Activated T-cell treated with anti-CD3 and anti-CD28 coated beads for 48 hours (primary cell): ENCODE data around the gene CNTNAP5.

Source experiments
- DNase-seq: peaks from one replicate; pipeline ENCODE4 v3.0.0-alpha.2; 2020; ENCODE audit warnings: low read depth

CNTNAP5 gene

DNA sequence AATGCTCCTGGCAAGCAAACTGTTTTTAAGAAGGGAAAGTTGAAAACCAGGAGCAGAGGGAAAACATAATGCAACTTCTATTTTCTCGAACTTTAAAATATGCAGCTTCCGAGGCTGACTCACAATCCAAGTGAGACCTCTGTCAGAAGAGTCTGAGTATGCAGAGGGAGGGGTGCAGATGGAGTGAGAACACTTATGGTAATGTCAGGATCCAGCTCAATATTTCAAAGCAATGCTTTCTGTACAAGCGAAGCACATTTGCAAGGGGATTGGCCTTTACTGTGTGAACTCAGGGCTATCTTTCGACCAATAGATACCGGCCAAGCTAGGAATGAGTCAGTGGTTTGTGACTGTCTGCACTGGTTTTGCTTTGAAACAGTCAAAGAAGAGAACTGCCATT lies 242.7 kb downstream of the CNTNAP5 start:
- no peak for DNase-seq

GRCh38 chr2:124269348-124269747 lies 244.3 kb downstream of the CNTNAP5 start:
- no peak for DNase-seq

GRCh38 chr2:124272261-124272841 lies 247.3 kb downstream of the CNTNAP5 start:
- no peak for DNase-seq

- no peak for DNase-seq
These were observed 256.5 kb downstream of the CNTNAP5 start for GRCh38 chr2:124281541-124281940.

- no peak for DNase-seq
These were observed 258.0 kb downstream of the CNTNAP5 start for GRCh38 chr2:124283096-124283495.

- no peak for DNase-seq
These were observed 261.1 kb downstream of the CNTNAP5 start for GRCh38 chr2:124286089-124286783.

DNA sequence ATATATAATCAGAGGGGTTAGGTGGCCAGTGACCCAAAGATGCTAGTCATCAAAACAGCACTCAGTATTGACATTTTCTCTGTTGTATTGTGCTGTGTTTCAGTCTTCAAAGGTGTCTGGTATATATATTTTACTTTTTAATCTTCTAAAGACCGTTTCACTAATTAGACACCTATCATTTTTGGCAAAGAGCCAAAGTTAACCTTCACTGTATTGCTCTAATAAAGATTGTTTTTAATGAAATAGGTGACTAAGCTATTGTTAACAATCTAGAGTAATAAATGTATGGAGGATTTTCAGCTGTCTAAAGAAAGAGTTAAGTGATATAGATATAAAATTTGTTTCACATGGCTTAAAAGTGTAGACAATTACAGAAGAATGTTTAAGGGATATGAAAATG lies 264.0 kb downstream of the CNTNAP5 start:
- DNase-seq: no peak

- no peak for DNase-seq
These were observed 264.5 kb downstream of the CNTNAP5 start for GRCh38 chr2:124289615-124290014.

DNA sequence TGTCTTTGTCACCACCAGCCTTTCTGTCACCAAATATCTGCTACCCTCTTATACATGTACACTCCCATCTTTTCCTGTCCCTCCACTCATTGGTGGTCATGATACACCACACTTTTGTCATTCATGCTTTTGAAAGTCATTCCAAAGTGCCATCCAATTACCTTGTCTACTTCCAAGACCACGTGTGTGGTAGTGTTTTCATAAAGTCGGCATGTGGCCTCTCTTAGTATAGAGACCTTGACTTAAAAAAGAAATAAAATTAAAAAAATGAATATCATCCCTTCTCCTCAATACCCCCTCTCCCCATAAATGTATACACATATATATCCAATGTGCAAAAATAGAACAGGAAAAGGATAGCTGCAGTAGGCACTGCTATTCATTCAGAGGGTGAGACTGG lies 271.4 kb downstream of the CNTNAP5 start:
- DNase-seq: no peak

DNA sequence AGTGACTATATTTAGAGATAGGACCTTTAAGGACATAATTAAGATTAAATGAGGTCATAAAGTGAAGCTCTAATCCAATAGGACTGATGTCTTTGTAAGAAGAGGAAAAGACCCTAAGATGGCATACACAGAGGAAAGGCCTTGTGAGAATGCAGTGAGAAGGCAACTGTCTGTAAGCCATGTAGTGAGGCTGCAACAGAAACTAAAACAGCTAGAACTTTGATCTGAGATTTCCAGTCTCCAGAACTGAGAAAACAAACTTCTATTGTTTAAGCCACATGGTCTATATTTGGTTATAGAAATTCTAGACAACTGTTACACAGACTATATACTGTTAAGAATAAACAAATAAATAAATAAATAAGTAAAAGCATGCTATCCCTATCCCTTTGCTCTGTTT lies 276.8 kb downstream of the CNTNAP5 start:
- no peak for DNase-seq

DNA sequence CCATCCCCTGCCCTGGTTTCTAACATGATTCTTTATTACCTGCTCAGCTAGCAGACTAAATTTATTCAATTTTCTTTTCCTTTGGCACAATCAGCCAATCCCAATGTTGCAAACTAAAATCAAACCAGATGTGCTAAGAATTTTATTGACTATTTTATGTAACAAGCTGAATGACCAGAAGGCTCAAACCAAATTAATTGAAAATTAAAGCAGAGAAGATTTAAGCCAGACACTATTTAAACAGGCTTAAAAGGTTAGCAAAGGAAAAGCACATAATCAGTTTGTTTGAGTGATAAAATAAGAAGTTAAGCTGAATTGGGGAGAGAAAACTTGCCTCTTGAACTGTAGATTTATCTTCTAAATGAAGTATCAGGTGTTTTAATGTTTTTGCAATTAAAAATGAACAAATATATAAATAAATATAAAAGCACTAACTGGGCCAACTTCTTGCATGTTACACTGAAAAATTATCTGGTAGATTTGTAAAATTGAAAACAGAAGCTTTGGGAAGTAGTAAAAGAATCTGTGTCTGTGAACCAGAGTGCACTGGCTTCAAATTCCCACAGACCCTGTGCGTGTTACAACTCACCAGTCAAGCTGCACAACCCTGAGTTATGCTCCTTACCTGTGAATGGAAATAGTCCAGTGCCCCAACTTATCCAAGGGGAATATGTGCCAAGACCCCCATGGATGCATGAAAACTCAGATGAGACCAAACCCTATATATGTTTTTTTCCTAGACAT lies 283.4 kb downstream of the CNTNAP5 start:
- DNase-seq: no peak

GRCh38 chr2:124309563-124310138 lies 284.6 kb downstream of the CNTNAP5 start:
- DNase-seq: no peak

DNA sequence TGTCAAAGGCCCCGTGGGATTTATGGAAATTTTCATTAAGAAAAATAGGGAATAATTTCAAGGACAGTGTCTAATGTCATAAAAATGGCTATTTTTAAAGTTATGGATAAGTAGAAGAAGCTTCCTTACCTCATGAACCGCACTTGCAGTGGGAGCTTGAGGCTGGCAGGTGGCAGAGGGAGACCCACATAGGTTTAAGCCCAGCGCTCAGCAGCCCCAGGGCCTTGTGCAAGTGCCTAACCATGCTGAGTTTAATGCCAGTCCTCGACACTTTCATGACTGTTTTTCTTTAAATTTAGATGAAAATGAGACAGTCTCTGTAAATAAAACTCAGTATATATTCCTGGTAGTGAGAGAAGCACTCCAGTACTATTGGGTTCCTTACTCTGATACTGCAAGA lies 285.6 kb downstream of the CNTNAP5 start:
- DNase-seq: no peak

- DNase-seq: no peak
These were observed 289.0 kb downstream of the CNTNAP5 start for GRCh38 chr2:124314084-124314483.

DNA sequence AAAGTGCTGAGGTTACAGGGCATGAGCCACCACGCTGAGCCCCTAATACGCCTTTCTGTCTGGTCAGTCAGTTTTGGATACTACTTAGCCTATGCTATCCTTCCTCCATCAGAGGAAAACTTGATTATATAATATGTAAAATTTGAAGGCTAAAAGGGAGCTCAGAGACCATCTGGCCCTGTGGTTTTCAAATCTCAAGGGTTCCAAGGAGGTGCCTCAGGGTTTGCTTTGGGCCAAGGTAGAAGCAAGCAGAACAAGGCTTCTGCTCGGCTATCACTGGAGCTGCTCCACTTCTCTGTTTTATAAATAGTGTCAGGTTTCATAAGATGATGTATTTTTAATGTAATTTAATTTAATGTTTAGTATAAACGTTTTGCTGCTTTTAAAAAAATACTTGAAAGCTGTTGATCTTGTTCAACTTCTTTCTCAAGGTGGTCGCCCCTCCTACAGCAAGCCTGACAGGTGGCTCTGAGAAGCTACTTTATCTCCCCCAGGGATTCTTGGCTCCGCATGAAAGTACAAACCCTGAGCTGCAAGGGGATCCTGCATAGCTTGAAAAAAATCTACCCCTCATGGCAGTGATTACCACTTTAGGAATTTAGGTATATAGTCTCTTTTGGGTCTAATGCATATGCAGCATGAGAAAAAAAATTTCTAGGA lies 290.3 kb downstream of the CNTNAP5 start:
- DNase-seq: no peak

- DNase-seq: no peak
These were observed 291.0 kb downstream of the CNTNAP5 start for GRCh38 chr2:124316133-124316532.

DNA sequence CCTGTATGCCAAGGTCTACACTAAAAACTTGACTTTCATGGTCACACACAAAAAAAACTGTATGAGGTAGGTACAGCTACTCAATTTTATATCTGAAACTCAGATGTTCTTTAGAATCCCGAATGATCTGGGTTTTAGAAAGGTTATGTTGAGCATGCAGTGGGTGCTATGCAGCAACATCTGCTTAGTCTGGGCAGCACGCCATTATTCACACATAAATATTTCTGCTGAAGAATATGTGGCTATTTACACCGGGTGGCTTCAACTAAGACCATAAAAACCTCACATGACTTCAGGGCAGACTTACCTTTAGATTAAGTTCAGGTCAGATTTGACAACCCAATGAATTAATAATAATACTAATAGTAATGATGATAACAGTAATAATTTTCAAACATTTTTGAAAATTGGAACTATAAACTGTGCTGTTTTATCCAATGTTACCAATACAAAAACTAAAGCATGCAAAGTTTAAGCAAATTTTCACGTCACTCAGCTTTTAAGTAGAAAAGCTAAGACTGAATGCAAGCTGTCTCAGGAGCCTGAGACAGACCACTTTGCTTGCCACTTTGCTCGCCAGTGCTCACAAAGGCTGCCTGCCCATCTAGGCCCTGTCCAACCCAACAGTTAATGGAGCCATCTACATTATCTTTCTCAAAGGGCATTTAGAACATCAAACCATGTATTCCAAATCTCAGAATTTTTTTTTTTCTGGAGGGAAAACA lies 292.0 kb downstream of the CNTNAP5 start:
- no peak for DNase-seq

DNA sequence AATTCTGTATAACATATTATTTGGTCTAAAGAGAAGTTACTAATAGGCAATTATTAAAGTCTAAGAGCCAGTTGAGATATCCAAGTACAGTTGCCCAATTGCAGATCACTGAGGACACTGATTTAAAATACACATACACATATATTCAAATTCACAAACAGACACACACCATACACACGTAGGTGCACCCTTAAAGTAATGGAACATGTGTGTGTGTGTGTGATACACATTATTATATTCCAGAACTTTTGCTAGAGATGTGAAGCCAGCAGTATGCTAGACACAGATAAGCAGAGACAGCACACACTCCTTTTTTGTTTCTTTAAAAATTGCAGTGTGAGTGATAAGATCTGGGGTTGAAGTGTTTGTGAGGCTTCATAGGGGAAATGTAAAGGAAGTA lies 292.5 kb downstream of the CNTNAP5 start:
- no peak for DNase-seq

DNA sequence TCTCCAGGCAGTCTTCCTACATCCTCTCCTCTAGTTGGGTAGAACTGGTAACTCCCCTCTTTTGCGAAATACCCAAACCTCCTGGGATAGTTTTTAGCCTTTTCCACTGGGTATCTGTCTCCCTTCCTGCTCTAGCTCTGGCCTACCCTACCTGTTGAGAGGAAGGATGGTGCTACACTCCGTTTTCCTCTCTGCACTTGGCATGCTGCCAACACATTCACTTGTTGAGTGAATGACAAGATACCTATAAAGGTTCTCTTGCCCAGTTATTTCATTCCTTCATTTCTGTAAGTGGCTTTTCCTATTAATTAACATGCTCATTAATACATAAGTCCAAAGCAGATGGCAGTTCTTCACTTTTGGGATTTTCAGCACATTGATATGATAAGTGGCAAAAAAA lies 293.8 kb downstream of the CNTNAP5 start:
- no peak for DNase-seq

DNA sequence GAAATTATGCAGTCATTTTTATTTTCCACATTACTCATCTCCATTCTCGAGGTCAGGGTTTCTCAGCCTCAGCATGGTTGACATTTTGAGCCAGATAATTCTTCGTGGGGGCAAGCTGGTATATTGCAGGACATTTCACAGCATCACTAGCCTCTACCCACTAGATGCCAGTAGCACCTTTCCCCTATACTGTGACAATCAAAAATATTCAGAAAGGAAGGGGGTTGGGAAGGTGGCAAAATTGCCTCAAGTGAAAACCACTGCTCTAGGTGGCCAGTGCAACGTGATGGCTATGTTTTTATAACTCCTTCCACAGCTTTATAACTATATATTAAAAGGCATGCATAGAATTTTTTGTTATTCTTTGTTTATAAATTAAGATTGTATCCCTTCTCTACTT lies 294.5 kb downstream of the CNTNAP5 start:
- DNase-seq: no peak

- no peak for DNase-seq
These were observed 295.1 kb downstream of the CNTNAP5 start for GRCh38 chr2:124320051-124320688.
